WTC11 (cell line): ENCODE data around the gene CTNNA3. TPM values are rescaled to one million over a fixed set of nuclear protein-coding genes. Genes with fewer than 3 reads are reported as not detected.

Experiments
- ATAC-seq: fragments of 200-7000 bp; cut with Tn5 transposase; 2 replicates; pipeline ENCODE4 v1.10.0; 2021; ENCODE audit warnings: mild to moderate bottlenecking, moderate library complexity
- CTCF ChIA-PET: fragments of 300-600 bp; sonication (Branson Sonifier 250); formaldehyde crosslinking; loops from one replicate; lab custom pipeline; 2021; ENCODE audit warnings: antibody characterized with exemption; lab: Charles Lee
- POLR2A ChIA-PET: fragments of 350-600 bp; sonication (Branson Sonifier 250); formaldehyde crosslinking; loops from one replicate; lab custom pipeline; 2021; ENCODE audit warnings: antibody characterized with exemption; lab: Charles Lee
- DNase-seq: peaks from one replicate; pipeline ENCODE4 v3.0.0; 2021; ENCODE audit warnings: low spot score
- H3K27ac Mint-ChIP-seq: 2 replicates; pipeline ENCODE4 v1.8.0; 2021; ENCODE audit warnings: mixed read lengths
- H3K27me3 Mint-ChIP-seq: 2 replicates; pipeline ENCODE4 v1.8.0; 2021; ENCODE audit warnings: low read depth, mild to moderate bottlenecking, moderate library complexity, mixed read lengths
- H3K36me3 Mint-ChIP-seq: 2 replicates; pipeline ENCODE4 v1.8.0; 2021; ENCODE audit warnings: mixed read lengths
- H3K4me1 Mint-ChIP-seq: 2 replicates; pipeline ENCODE4 v1.8.0; 2022; ENCODE audit warnings: mixed read lengths
- H3K4me3 Mint-ChIP-seq: 2 replicates; pipeline ENCODE4 v1.8.0; 2021; ENCODE audit warnings: mild to moderate bottlenecking, moderate library complexity, mixed read lengths
- H3K9me3 Mint-ChIP-seq: 2 replicates; pipeline ENCODE4 v1.8.0; 2021; ENCODE audit warnings: mixed read lengths
- ATF1 ChIP-seq: sonication (generic); formaldehyde crosslinking; IDR thresholded peaks from 2 replicates; pipeline ENCODE4 v1.8.1; 2023; ENCODE audit warnings: mild to moderate bottlenecking, moderate library complexity, missing genetic modification reagents
- E2F1 ChIP-seq: sonication (generic); formaldehyde crosslinking; IDR thresholded peaks from 2 replicates; pipeline ENCODE4 v1.8.0; 2022; ENCODE audit warnings: mild to moderate bottlenecking, missing genetic modification reagents
- E2F5 ChIP-seq: sonication (generic); formaldehyde crosslinking; IDR thresholded peaks from 2 replicates; pipeline ENCODE4 v1.8.1; 2022; ENCODE audit warnings: mild to moderate bottlenecking, moderate library complexity, missing genetic modification reagents
- ELF4 ChIP-seq: sonication (generic); formaldehyde crosslinking; IDR thresholded peaks from 2 replicates; pipeline ENCODE4 v1.8.1; 2022; ENCODE audit warnings: low read depth, mild to moderate bottlenecking, moderate library complexity, missing genetic modification reagents
- ETV6 ChIP-seq: sonication (generic); formaldehyde crosslinking; IDR thresholded peaks from 2 replicates; pipeline ENCODE4 v1.8.1; 2022; ENCODE audit warnings: mild to moderate bottlenecking, missing genetic modification reagents
- FOXK1 ChIP-seq: sonication (generic); formaldehyde crosslinking; IDR thresholded peaks from 2 replicates; pipeline ENCODE4 v1.8.0; 2022; ENCODE audit warnings: mild to moderate bottlenecking, moderate library complexity, missing genetic modification reagents
- FOXP1 ChIP-seq: sonication (generic); formaldehyde crosslinking; IDR thresholded peaks from 2 replicates; pipeline ENCODE4 v1.8.0; 2022; ENCODE audit warnings: missing genetic modification reagents, mild to moderate bottlenecking, moderate library complexity, borderline replicate concordance
- GRHL2 ChIP-seq: fragments of 250-450 bp; sonication (Bioruptor Pico); IDR thresholded peaks from 2 replicates; pipeline ENCODE4 v1.8.0; 2022; ENCODE audit warnings: mild to moderate bottlenecking, moderate library complexity; ENCODE audit not compliant: insufficient replicate concordance, severe bottlenecking
- IRF2 ChIP-seq: sonication (generic); formaldehyde crosslinking; IDR thresholded peaks from 2 replicates; pipeline ENCODE4 v1.8.0; 2022; ENCODE audit warnings: low read depth, missing genetic modification reagents, borderline replicate concordance
- MYBL2 ChIP-seq: sonication (generic); formaldehyde crosslinking; IDR thresholded peaks from 2 replicates; pipeline ENCODE4 v1.8.1; 2023; ENCODE audit warnings: mild to moderate bottlenecking, moderate library complexity, missing genetic modification reagents
- NFE2L1 ChIP-seq: sonication (generic); formaldehyde crosslinking; IDR thresholded peaks from 2 replicates; pipeline ENCODE4 v1.8.1; 2023; ENCODE audit warnings: missing genetic modification reagents
- OVOL2 ChIP-seq: fragments of 250-450 bp; sonication (Bioruptor Pico); IDR thresholded peaks from 2 replicates; pipeline ENCODE4 v1.9.0; 2021; ENCODE audit warnings: mild to moderate bottlenecking, borderline replicate concordance
- PRRX2 ChIP-seq: fragments of 250-450 bp; sonication (Bioruptor Pico); IDR thresholded peaks from 2 replicates; pipeline ENCODE4 v1.8.0; 2021; ENCODE audit warnings: mild to moderate bottlenecking
- RELA ChIP-seq: sonication (generic); formaldehyde crosslinking; IDR thresholded peaks from 2 replicates; pipeline ENCODE4 v1.8.1; 2022; ENCODE audit warnings: missing genetic modification reagents, mild to moderate bottlenecking, borderline replicate concordance
- SMAD3 ChIP-seq: sonication (generic); formaldehyde crosslinking; IDR thresholded peaks from 2 replicates; pipeline ENCODE4 v1.8.0; 2022; ENCODE audit warnings: missing genetic modification reagents, mild to moderate bottlenecking, borderline replicate concordance
- SMAD4 ChIP-seq: sonication (generic); formaldehyde crosslinking; IDR thresholded peaks from 2 replicates; pipeline ENCODE4 v1.8.0; 2022; ENCODE audit warnings: mild to moderate bottlenecking, missing genetic modification reagents
- ZNF121 ChIP-seq: sonication (generic); formaldehyde crosslinking; IDR thresholded peaks from 2 replicates; pipeline ENCODE4 v1.8.0; 2023; ENCODE audit warnings: missing genetic modification reagents
- ZNF396 ChIP-seq: fragments of 250-450 bp; sonication (Bioruptor Pico); IDR thresholded peaks from 2 replicates; pipeline ENCODE4 v1.8.0; 2021; ENCODE audit warnings: mild to moderate bottlenecking, moderate library complexity, borderline replicate concordance
- ZNF671 ChIP-seq: fragments of 250-450 bp; sonication (Bioruptor Pico); IDR thresholded peaks from 2 replicates; pipeline ENCODE4 v1.8.0; 2021; ENCODE audit warnings: mild to moderate bottlenecking
- total RNA-seq: library from RNA; stranded (reverse); gene quantifications from 3 replicates; pipeline ENCODE4 v1.2.3, GENCODE V29; 2021
- TF ChIP-seq, protein P1 (sequence below): sonication (generic); formaldehyde crosslinking; IDR thresholded peaks from 2 replicates; pipeline ENCODE4 v1.8.1; 2022; ENCODE audit warnings: missing genetic modification reagents, borderline replicate concordance
- TF ChIP-seq, protein P2 (sequence below): fragments of 250-450 bp; sonication (Bioruptor Pico); conservative IDR thresholded peaks from 2 replicates; pipeline ENCODE4 v1.9.0; 2021; ENCODE audit warnings: mild to moderate bottlenecking
- TF ChIP-seq, protein P3 (sequence below): fragments of 250-450 bp; sonication (Bioruptor Pico); IDR thresholded peaks from 2 replicates; pipeline ENCODE4 v1.9.0; 2021; ENCODE audit warnings: mild to moderate bottlenecking
- TF ChIP-seq, protein P4 (sequence below): sonication (generic); formaldehyde crosslinking; IDR thresholded peaks from 2 replicates; pipeline ENCODE4 v1.8.1; 2023; ENCODE audit warnings: mild to moderate bottlenecking, missing genetic modification reagents, moderate library complexity

Gene CTNNA3
- total RNA-seq, 1 experiment from 2014 or later, result 6.1 TPM

GRCh38 chr10:66925896-66926715, 769.9 kb downstream of the CTNNA3 start, which contains the start of gene LRRTM3 (continued):
- TF ChIP-seq, protein P1, sequence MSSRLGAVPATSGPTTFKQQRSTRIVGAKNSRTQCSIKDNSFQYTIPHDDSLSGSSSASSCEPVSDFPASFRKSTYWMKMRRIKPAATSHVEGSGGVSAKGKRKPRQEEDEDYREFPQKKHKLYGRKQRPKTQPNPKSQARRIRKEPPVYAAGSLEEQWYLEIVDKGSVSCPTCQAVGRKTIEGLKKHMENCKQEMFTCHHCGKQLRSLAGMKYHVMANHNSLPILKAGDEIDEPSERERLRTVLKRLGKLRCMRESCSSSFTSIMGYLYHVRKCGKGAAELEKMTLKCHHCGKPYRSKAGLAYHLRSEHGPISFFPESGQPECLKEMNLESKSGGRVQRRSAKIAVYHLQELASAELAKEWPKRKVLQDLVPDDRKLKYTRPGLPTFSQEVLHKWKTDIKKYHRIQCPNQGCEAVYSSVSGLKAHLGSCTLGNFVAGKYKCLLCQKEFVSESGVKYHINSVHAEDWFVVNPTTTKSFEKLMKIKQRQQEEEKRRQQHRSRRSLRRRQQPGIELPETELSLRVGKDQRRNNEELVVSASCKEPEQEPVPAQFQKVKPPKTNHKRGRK, result no peak
- TF ChIP-seq E2F5 (CRISPR knock-in tag), result no peak
- TF ChIP-seq NFE2L1 (CRISPR knock-in tag), result 0 out of 2 replicates have a peak, but pooled peaks have one; percentile 34
- TF ChIP-seq, protein P2, sequence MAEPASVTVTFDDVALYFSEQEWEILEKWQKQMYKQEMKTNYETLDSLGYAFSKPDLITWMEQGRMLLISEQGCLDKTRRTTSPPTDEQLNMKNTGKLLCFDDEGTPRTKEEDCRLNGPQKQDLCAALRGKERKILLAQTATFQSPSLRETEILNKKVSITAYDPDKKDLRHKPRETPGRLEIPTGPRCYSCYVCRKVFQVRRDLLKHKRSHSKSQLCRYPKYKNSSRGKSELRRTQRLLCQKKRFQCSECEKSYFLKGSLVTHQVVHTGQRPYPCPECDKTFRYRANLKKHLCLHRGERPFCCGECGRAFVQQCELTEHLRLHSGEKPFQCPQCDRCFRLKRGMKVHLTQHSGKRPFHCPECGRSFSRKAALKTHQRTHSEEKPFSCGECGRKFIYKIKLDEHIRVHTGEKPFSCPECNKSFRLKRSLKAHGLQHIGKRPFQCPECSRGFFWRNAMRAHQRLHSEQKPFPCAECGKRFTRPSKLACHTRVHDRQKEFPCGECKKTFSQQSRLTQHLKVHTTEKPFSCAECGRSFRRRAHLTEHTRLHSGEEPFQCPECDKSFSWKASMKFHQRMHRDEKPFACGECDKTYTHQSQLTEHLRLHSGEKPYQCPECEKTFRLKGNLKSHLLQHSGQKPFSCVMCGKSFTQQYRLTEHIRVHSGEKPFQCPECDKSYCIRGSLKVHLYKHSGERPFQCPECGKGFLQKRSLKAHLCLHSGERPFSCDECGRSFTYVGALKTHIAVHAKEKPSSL, result no peak; the same call in 1 of the 2 replicates
- TF ChIP-seq ETV6, result peak; percentile 75; the same call in 1 of the 2 replicates
- TF ChIP-seq SMAD4 (CRISPR knock-in tag), result no peak

- ATAC-seq, result no peak
- TF ChIP-seq SMAD3 (CRISPR knock-in tag) (no peak), RELA (CRISPR knock-in tag) (no peak), ZNF671 (no peak), ELF4 (CRISPR knock-in tag) (no peak), E2F1 (CRISPR knock-in tag) (no peak), ZNF396 (no peak), FOXK1 (no peak), PRRX2 (CRISPR knock-in tag) (no peak), IRF2 (CRISPR knock-in tag) (no peak), OVOL2 (no peak), MYBL2 (no peak), FOXP1 (CRISPR knock-in tag) (no peak), ATF1 (CRISPR knock-in tag) (no peak), ZNF121 (CRISPR knock-in tag) (no peak), GRHL2 (CRISPR knock-in tag) (no peak)
- TF ChIP-seq, protein P3, sequence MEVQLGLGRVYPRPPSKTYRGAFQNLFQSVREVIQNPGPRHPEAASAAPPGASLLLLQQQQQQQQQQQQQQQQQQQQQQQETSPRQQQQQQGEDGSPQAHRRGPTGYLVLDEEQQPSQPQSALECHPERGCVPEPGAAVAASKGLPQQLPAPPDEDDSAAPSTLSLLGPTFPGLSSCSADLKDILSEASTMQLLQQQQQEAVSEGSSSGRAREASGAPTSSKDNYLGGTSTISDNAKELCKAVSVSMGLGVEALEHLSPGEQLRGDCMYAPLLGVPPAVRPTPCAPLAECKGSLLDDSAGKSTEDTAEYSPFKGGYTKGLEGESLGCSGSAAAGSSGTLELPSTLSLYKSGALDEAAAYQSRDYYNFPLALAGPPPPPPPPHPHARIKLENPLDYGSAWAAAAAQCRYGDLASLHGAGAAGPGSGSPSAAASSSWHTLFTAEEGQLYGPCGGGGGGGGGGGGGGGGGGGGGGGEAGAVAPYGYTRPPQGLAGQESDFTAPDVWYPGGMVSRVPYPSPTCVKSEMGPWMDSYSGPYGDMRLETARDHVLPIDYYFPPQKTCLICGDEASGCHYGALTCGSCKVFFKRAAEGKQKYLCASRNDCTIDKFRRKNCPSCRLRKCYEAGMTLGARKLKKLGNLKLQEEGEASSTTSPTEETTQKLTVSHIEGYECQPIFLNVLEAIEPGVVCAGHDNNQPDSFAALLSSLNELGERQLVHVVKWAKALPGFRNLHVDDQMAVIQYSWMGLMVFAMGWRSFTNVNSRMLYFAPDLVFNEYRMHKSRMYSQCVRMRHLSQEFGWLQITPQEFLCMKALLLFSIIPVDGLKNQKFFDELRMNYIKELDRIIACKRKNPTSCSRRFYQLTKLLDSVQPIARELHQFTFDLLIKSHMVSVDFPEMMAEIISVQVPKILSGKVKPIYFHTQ (CRISPR knock-in tag), result no peak
- TF ChIP-seq, protein P4, sequence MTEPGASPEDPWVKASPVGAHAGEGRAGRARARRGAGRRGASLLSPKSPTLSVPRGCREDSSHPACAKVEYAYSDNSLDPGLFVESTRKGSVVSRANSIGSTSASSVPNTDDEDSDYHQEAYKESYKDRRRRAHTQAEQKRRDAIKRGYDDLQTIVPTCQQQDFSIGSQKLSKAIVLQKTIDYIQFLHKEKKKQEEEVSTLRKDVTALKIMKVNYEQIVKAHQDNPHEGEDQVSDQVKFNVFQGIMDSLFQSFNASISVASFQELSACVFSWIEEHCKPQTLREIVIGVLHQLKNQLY (CRISPR knock-in tag), result no peak
- TF ChIP-seq, protein P2, result no peak
Measured at GRCh38 chr10:66925373-66925772, 770.6 kb downstream of the CTNNA3 start.

More at GRCh38 chr10:66925373-66925772, 770.6 kb downstream of the CTNNA3 start:
- Mint-ChIP-seq H3K4me1 (peaks cover 64% of the 10 kb centered on the region), H3K27me3 (peaks cover 30% of the 10 kb centered on the region), H3K27ac (peak overlapping the region; percentile 67; the same call in 1 of the 2 replicates), H3K36me3 (peaks cover 3% of the 10 kb centered on the region; the same call in 1 of the 2 replicates), H3K9me3 (peaks cover 10% of the 10 kb centered on the region), H3K4me3 (peak overlapping the region; percentile 67)
- DNase-seq, result no peak
- POLR2A ChIA-PET, result no interaction called here
- CTCF ChIA-PET, result interaction anchor here (0.9 to 3.3 kb wide), 7 partner anchors 8 to 595 kb away, joined by 3 to 36 read pairs (median 6); no protein-coding TSS in a partner anchor
